Neural cell (in vitro differentiated cells): ENCODE results near the gene WFS1. TPM values are rescaled to one million over a fixed set of nuclear protein-coding genes. Genes with fewer than 3 reads are reported as not detected.

Experiments used
- H2AFZ ChIP-seq: fragments of 200-600, 300-800 bp; sonication (generic), shearing (Covaris generic); 2 replicates; pipeline ENCODE4 v1.6.0; 2014; ENCODE audit warnings: low read depth, mild to moderate bottlenecking, antibody characterized with exemption, low read length, moderate library complexity
- H3F3A ChIP-seq: fragments of 200-600 bp; shearing (Covaris generic); 2 replicates; pipeline ENCODE4 v1.6.1; 2016; ENCODE audit warnings: mild to moderate bottlenecking, moderate library complexity, mixed read lengths, antibody characterized with exemption, low read length; ENCODE audit not compliant: insufficient read depth, poor library complexity, severe bottlenecking
- H3K27ac ChIP-seq: fragments of 200-600, 300-800 bp; sonication (generic), shearing (Covaris generic); 2 replicates; pipeline ENCODE4 v1.5.1; 2014; ENCODE audit warnings: mild to moderate bottlenecking, low read length, moderate library complexity
- H3K27me3 ChIP-seq: fragments of 300-800, 200-600 bp; sonication (generic), shearing (Covaris generic); 2 replicates; pipeline ENCODE4 v1.6.0; 2014; ENCODE audit warnings: mild to moderate bottlenecking, low read depth, low read length, moderate library complexity; ENCODE audit not compliant: insufficient read depth
- H3K36me3 ChIP-seq: fragments of 300-800, 200-600 bp; sonication (generic), shearing (Covaris generic); 2 replicates; pipeline ENCODE4 v1.5.1; 2014; ENCODE audit warnings: mild to moderate bottlenecking, antibody characterized with exemption, low read length, moderate library complexity; ENCODE audit not compliant: insufficient read depth
- H3K4me2 ChIP-seq: fragments of 300-800, 200-600 bp; sonication (generic), shearing (Covaris generic); 2 replicates; pipeline ENCODE4 v1.6.0; 2014; ENCODE audit warnings: mild to moderate bottlenecking, low read length
- H3K4me3 ChIP-seq: fragments of 300-800, 200-600 bp; sonication (generic), shearing (Covaris generic); 2 replicates; pipeline ENCODE4 v1.5.1; 2014; ENCODE audit warnings: mild to moderate bottlenecking, low read length, moderate library complexity
- H3K79me2 ChIP-seq: fragments of 200-600 bp; shearing (Covaris generic); replicated peaks from 2 replicates; pipeline ENCODE4 v1.6.0; 2014; ENCODE audit warnings: mild to moderate bottlenecking, low read length, moderate library complexity; ENCODE audit not compliant: insufficient read depth
- H3K9ac ChIP-seq: fragments of 300-800, 200-600 bp; sonication (generic), shearing (Covaris generic); 2 replicates; pipeline ENCODE4 v1.6.1; 2016; ENCODE audit warnings: mild to moderate bottlenecking, low read length, mixed read lengths
- H3K9me2 ChIP-seq: fragments of 200-600 bp; shearing (Covaris generic); 2 replicates; pipeline ENCODE4 v1.6.1; 2016; ENCODE audit warnings: mild to moderate bottlenecking, low read length, mixed read lengths; ENCODE audit not compliant: insufficient read depth
- H3K9me3 ChIP-seq: fragments of 200-600, 300-800 bp; sonication (generic), shearing (Covaris generic); 2 replicates; pipeline ENCODE4 v1.6.1; 2016; ENCODE audit warnings: mild to moderate bottlenecking, mixed run types, low read length, moderate library complexity, mixed read lengths
- H4K20me1 ChIP-seq: fragments of 200-600 bp; shearing (Covaris generic); 2 replicates; pipeline ENCODE4 v1.6.1; 2016; ENCODE audit warnings: mild to moderate bottlenecking, mixed run types; ENCODE audit not compliant: insufficient read depth
- EP300 ChIP-seq: fragments of 450-650 bp; conservative IDR thresholded peaks from 2 replicates; pipeline ENCODE4 v1.6.1; 2014; ENCODE audit warnings: antibody characterized with exemption, mild to moderate bottlenecking, moderate library complexity; ENCODE audit not compliant: poor library complexity, severe bottlenecking
- EZH2 ChIP-seq: fragments of 200-600, 300-800 bp; shearing (Covaris generic), sonication (generic); IDR thresholded peaks from 2 replicates; pipeline ENCODE4 v1.6.1; 2014; ENCODE audit warnings: antibody characterized with exemption, low read length, borderline replicate concordance, mild to moderate bottlenecking; ENCODE audit not compliant: insufficient read depth, poor library complexity, severe bottlenecking
- MXI1 ChIP-seq: fragments of 450-650 bp; conservative IDR thresholded peaks from 2 replicates; pipeline ENCODE4 v1.6.1; 2014; ENCODE audit warnings: antibody characterized with exemption, mild to moderate bottlenecking; ENCODE audit not compliant: poor library complexity, severe bottlenecking
- POLR2AphosphoS5 ChIP-seq: IDR thresholded peaks from 2 replicates; pipeline ENCODE4 v1.6.1; 2012
- RAD21 ChIP-seq: fragments of 450-650 bp; conservative IDR thresholded peaks from 2 replicates; pipeline ENCODE4 v1.6.1; 2014; ENCODE audit warnings: antibody characterized with exemption, mild to moderate bottlenecking, moderate library complexity
- SMC3 ChIP-seq: fragments of 450-650 bp; conservative IDR thresholded peaks from 2 replicates; pipeline ENCODE4 v1.6.1; 2014; ENCODE audit warnings: antibody characterized with exemption, mild to moderate bottlenecking, moderate library complexity; ENCODE audit not compliant: poor library complexity
- TAF1 ChIP-seq: IDR thresholded peaks from 2 replicates; pipeline ENCODE4 v1.6.1; 2012; ENCODE audit warnings: low read depth
- polyA plus RNA-seq: library from polyadenylated mRNA; depleted of rRNA; stranded (reverse); fragments of >200 nt; gene quantifications from 2 replicates; pipeline ENCODE4 v1.2.3, GENCODE V29; 2014
- TF ChIP-seq, protein P1 (sequence below): fragments of 450-650 bp; IDR thresholded peaks from 2 replicates; pipeline ENCODE4 v1.5.1; 2014; ENCODE audit warnings: antibody characterized with exemption, mild to moderate bottlenecking, moderate library complexity; ENCODE audit not compliant: poor library complexity, severe bottlenecking
- TF ChIP-seq, protein P2 (sequence below): IDR thresholded peaks from 2 replicates; pipeline ENCODE4 v1.6.1; 2012; ENCODE audit warnings: borderline replicate concordance

Gene WFS1
- polyA plus RNA-seq, 1 donor from 2014 or later = 4.5 TPM

DNA sequence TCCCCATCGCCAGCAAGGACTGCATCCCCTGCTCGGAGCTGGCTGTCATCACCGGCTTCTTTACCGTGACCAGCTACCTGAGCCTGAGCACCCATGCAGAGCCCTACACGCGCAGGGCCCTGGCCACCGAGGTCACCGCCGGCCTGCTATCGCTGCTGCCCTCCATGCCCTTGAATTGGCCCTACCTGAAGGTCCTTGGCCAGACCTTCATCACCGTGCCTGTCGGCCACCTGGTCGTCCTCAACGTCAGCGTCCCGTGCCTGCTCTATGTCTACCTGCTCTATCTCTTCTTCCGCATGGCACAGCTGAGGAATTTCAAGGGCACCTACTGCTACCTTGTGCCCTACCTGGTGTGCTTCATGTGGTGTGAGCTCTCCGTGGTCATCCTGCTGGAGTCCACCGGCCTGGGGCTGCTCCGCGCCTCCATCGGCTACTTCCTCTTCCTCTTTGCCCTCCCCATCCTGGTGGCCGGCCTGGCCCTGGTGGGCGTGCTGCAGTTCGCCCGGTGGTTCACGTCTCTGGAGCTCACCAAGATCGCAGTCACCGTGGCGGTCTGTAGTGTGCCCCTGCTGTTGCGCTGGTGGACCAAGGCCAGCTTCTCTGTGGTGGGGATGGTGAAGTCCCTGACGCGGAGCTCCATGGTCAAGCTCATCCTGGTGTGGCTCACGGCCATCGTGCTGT, 31.5 kb downstream of the WFS1 start:
- no peaks in the 10 kb centered on the region for H3K9me3 ChIP-seq
- no peak overlapping the region for H3K4me2 ChIP-seq
- TF ChIP-seq EZH2 = no peak
- TF ChIP-seq RAD21 = no peak
- no peak for TF ChIP-seq POLR2AphosphoS5
- TF ChIP-seq SMC3 = no peak
- TF ChIP-seq, protein P1, sequence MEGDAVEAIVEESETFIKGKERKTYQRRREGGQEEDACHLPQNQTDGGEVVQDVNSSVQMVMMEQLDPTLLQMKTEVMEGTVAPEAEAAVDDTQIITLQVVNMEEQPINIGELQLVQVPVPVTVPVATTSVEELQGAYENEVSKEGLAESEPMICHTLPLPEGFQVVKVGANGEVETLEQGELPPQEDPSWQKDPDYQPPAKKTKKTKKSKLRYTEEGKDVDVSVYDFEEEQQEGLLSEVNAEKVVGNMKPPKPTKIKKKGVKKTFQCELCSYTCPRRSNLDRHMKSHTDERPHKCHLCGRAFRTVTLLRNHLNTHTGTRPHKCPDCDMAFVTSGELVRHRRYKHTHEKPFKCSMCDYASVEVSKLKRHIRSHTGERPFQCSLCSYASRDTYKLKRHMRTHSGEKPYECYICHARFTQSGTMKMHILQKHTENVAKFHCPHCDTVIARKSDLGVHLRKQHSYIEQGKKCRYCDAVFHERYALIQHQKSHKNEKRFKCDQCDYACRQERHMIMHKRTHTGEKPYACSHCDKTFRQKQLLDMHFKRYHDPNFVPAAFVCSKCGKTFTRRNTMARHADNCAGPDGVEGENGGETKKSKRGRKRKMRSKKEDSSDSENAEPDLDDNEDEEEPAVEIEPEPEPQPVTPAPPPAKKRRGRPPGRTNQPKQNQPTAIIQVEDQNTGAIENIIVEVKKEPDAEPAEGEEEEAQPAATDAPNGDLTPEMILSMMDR = no peak
- TF ChIP-seq MXI1 = no peak
- no peaks in the 10 kb centered on the region for H3K27me3 ChIP-seq
- H3K4me3 ChIP-seq = no peak overlapping the region
- no peaks in the 10 kb centered on the region for H4K20me1 ChIP-seq
- no peaks in the 10 kb centered on the region for H3K36me3 ChIP-seq
- H3K9me2 ChIP-seq = no peaks in the 10 kb centered on the region
- H3F3A ChIP-seq = no peaks in the 10 kb centered on the region
- no peak overlapping the region for H2AFZ ChIP-seq
- no peak overlapping the region for H3K9ac ChIP-seq
- no peak overlapping the region for H3K27ac ChIP-seq
- H3K79me2 ChIP-seq = no peaks in the 10 kb centered on the region

DNA sequence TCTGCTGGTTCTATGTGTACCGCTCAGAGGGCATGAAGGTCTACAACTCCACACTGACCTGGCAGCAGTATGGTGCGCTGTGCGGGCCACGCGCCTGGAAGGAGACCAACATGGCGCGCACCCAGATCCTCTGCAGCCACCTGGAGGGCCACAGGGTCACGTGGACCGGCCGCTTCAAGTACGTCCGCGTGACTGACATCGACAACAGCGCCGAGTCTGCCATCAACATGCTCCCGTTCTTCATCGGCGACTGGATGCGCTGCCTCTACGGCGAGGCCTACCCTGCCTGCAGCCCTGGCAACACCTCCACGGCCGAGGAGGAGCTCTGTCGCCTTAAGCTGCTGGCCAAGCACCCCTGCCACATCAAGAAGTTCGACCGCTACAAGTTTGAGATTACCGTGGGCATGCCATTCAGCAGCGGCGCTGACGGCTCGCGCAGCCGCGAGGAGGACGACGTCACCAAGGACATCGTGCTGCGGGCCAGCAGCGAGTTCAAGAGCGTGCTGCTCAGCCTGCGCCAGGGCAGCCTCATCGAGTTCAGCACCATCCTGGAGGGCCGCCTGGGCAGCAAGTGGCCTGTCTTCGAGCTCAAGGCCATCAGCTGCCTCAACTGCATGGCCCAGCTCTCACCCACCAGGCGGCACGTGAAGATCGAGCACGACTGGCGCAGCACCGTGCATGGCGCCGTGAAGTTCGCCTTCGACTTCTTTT, 32.2 kb downstream of the WFS1 start:
- no peak overlapping the region for H3K4me3 ChIP-seq
- no peaks in the 10 kb centered on the region for H3K79me2 ChIP-seq
- H3K27ac ChIP-seq = no peak overlapping the region
- H3K27me3 ChIP-seq = no peaks in the 10 kb centered on the region
- H3K4me2 ChIP-seq = no peak overlapping the region
- H2AFZ ChIP-seq = no peak overlapping the region
- no peaks in the 10 kb centered on the region for H4K20me1 ChIP-seq
- no peaks in the 10 kb centered on the region for H3K36me3 ChIP-seq
- H3K9ac ChIP-seq = no peak overlapping the region
- H3K9me2 ChIP-seq = no peaks in the 10 kb centered on the region
- H3F3A ChIP-seq = no peaks in the 10 kb centered on the region
- TF ChIP-seq, protein P2, sequence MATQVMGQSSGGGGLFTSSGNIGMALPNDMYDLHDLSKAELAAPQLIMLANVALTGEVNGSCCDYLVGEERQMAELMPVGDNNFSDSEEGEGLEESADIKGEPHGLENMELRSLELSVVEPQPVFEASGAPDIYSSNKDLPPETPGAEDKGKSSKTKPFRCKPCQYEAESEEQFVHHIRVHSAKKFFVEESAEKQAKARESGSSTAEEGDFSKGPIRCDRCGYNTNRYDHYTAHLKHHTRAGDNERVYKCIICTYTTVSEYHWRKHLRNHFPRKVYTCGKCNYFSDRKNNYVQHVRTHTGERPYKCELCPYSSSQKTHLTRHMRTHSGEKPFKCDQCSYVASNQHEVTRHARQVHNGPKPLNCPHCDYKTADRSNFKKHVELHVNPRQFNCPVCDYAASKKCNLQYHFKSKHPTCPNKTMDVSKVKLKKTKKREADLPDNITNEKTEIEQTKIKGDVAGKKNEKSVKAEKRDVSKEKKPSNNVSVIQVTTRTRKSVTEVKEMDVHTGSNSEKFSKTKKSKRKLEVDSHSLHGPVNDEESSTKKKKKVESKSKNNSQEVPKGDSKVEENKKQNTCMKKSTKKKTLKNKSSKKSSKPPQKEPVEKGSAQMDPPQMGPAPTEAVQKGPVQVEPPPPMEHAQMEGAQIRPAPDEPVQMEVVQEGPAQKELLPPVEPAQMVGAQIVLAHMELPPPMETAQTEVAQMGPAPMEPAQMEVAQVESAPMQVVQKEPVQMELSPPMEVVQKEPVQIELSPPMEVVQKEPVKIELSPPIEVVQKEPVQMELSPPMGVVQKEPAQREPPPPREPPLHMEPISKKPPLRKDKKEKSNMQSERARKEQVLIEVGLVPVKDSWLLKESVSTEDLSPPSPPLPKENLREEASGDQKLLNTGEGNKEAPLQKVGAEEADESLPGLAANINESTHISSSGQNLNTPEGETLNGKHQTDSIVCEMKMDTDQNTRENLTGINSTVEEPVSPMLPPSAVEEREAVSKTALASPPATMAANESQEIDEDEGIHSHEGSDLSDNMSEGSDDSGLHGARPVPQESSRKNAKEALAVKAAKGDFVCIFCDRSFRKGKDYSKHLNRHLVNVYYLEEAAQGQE = no peak
- TF ChIP-seq POLR2AphosphoS5 (no peak), TAF1 (no peak), EP300 (no peak), EZH2 (no peak), MXI1 (no peak), RAD21 (no peak), SMC3 (no peak)
- TF ChIP-seq, protein P1 = no peak
- H3K9me3 ChIP-seq = no peaks in the 10 kb centered on the region
